GM12874 (cell line): ENCODE results near the gene SP2.

Source experiments
- TF ChIP-seq, protein P1 (sequence below): IDR thresholded peaks from 2 replicates; pipeline ENCODE4 v1.5.1; 2011; ENCODE audit warnings: low read depth, mild to moderate bottlenecking, control low read depth, low read length, moderate library complexity; ENCODE audit not compliant: insufficient read depth

Gene SP2

DNA sequence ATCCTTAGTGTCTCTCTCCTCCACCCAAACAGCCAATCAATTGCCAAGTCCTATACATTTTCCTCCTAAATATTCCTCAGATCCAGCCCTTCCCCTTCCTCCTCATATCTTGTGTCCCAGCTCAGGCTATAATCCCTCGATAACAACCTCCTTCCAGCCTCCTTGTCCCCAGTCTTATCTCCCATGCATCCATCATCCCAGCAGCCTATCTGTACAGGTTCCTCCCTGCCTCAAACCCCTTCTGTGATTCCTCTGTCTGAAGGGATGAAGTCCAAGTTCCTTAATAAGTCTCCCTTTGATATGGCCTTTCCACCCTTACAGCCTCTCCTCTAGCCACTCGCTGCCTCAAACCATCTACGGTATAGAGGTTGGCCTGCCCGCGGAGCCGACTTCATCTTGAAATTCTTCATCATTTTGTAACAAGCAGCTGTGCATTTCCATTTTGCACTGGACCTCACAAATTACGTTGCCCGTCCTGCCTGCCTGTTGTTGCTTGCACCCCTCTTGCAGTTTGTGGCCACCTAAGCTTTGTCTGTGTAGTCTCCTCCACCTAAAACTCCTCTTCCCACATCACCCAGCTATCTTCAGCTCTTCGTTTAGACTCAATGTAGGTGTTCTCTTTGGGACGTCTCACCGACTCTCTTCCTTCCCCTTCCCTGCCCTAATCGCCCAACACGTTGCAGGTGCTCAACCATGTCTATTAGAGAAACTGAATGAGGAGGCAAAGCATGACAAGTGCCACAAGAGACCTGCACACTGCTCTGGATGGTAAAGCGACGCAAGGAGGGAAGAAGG is 74.1 kb downstream of the SP2 start:
- TF ChIP-seq, protein P1, sequence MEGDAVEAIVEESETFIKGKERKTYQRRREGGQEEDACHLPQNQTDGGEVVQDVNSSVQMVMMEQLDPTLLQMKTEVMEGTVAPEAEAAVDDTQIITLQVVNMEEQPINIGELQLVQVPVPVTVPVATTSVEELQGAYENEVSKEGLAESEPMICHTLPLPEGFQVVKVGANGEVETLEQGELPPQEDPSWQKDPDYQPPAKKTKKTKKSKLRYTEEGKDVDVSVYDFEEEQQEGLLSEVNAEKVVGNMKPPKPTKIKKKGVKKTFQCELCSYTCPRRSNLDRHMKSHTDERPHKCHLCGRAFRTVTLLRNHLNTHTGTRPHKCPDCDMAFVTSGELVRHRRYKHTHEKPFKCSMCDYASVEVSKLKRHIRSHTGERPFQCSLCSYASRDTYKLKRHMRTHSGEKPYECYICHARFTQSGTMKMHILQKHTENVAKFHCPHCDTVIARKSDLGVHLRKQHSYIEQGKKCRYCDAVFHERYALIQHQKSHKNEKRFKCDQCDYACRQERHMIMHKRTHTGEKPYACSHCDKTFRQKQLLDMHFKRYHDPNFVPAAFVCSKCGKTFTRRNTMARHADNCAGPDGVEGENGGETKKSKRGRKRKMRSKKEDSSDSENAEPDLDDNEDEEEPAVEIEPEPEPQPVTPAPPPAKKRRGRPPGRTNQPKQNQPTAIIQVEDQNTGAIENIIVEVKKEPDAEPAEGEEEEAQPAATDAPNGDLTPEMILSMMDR: no peak

DNA sequence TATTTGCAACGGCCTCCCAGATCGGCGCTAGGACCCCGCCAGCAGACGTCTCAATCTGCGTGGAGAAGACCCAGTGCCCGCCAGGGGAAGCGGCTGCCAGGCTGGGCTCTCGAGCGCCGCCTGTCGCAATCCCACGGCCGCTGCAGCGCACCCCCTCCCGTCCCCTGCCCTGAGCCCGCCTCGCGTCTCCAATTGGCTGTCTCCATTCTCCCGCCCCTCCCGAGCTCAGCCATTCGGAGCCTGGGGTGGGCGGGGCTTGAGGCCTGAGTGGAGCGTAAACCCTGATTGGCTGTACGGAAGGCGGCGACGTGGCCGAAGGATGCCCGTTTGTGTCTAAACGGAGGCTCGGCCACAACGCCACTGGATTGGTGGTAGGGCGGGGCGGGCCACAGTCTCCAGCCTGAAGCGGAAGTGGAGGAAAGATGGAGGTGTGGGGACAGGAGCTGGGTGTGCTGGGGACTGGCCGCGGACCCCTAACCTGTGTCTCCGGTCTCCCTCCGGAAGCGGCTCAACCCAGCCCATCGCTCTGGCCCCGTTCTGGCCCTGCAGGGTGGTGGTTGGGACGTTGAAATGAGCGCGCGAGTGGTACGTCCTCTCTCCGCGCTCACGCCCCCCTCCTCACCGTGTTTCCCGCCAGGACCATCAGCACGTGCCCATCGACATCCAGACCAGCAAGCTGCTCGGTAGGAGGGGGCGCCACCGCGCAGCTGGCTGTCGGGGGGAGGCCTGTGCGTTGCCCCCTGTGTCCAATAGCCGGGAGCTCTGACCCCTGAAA is 74.9 kb downstream of the SP2 start, which contains the start of gene CDK5RAP3:
CDK5RAP3 (plus strand) TSS at position 389 of the 775 bp plus-strand sequence; CDS start at position 423, 34 bp downstream.
- TF ChIP-seq, protein P1: peak; percentile 99

DNA sequence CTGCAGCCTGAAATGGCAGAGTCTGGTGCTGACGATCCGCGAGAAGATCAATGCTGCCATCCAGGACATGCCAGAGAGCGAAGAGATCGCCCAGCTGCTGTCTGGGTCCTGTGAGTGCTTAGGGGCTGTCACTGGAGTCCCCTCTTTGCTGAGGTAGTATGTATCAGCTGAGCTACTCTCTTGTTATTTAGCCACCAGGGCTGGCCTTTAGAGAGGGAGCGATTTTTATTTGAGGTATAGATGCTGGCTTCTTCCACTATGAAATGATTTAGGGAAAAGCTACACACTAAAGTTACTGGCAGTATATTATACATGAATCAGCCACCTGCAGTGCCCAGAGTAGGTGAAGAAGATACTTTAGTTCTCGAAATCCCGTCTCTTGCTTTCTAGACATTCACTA is 77.5 kb downstream of the SP2 start:
- TF ChIP-seq, protein P1: no peak

DNA sequence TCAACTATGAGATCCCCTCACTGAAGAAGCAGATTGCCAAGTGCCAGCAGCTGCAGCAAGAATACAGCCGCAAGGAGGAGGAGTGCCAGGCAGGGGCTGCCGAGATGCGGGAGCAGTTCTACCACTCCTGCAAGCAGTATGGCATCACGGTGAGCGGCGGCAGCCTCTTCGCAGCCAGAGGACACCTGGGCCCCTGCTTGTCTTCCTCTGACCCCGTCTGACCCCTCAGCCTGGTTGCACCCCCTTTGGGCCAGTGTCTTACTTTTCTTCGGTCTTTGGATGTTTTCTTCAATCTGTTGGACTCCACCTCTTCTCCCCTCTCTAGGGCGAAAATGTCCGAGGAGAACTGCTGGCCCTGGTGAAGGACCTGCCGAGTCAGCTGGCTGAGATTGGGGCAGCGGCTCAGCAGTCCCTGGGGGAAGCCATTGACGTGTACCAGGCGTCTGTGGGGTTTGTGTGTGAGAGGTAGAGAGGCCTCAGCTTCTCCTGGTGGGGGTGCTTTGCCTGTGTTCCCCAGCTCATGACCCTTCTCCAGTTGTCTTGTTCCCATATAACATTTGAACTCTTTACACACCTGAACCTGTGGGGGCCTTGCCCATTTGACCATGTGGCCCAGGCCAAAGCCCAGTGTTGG is 79.3 kb downstream of the SP2 start:
- TF ChIP-seq, protein P1: no peak

DNA sequence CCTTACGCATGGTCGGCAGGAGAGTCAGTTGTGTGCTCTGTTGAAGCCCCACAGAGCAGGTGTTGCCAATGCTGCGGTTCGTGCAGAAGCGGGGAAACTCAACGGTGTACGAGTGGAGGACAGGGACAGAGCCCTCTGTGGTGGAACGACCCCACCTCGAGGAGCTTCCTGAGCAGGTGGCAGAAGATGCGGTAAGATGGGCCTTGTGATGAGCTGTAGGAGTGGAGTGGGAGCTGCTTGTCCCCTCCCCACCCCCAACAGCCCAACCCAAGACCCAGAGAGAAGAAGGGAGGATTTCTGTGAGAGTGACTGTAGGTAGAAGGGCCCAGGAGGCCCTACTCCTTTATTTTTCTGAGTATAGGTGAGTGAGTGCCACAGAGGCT is 79.8 kb downstream of the SP2 start:
- TF ChIP-seq, protein P1: no peak

GRCh38 chr17:47978324-47978723 is 82.3 kb downstream of the SP2 start:
- TF ChIP-seq, protein P1: peak; percentile 85
